Mononuclear cell (primary cell): ENCODE results near the gene ANO4. TPM values are rescaled to one million over a fixed set of nuclear protein-coding genes. Genes with fewer than 3 reads are reported as not detected.
"Not testable (repeated sequence)": the region's sequence is repeated elsewhere in the genome, so short reads cannot be mapped to it uniquely, and the experiment has no call there.

Source experiments
- H3K27me3 ChIP-seq: 2 replicates; pipeline ENCODE4 v1.6.0; 2011; ENCODE audit warnings: low read length, control low read depth; ENCODE audit not compliant: insufficient read depth
- H3K4me1 ChIP-seq: 2 replicates; pipeline ENCODE4 v1.5.1; 2011; ENCODE audit warnings: mild to moderate bottlenecking, low read length, control low read depth; ENCODE audit not compliant: insufficient read depth
- H3K4me3 ChIP-seq: 2 replicates; pipeline ENCODE4 v1.5.1; 2011; ENCODE audit warnings: mild to moderate bottlenecking, low read length, moderate library complexity
- H3K9me3 ChIP-seq: 2 replicates; pipeline ENCODE4 v1.5.1; 2011; ENCODE audit warnings: low read depth, mild to moderate bottlenecking, control low read depth, low read length
- total RNA-seq: library from RNA; depleted of rRNA; stranded (reverse); fragments of >200 nt; gene quantifications from one replicate; pipeline ENCODE4 v1.2.3, GENCODE V29; 2012

ANO4 gene
- total RNA-seq, 1 donor, result not detected

DNA sequence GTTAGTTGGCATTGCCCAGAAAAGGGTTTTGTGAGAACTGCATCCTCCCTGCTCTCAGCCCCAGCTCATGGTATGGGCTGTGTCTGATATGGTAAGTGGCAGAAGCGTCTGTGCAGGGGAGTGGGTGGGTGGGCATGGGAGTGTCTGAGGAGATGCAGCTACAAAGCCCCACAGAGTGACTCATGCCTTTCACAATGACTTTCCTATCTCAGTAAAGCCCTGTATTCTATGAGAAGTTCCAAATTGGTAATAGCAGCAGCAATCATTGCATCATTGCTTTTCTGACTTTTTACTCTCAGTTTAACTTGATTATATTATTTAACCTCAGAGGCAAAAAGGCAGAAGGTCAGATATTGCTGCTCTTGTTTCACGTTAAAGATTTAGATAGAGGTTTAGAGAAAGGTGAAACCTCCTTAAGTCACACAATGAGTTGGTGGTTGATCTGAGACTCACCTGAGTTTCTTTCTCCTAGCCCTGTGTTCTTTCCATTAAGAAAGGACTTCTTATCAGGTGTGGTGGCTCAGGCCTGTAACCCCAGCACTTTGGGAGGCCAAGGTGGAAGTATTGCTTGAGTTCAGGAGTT lies 243.8 kb downstream of the ANO4 start:
- no peak overlapping the region for H3K4me3 ChIP-seq
- no peaks in the 10 kb centered on the region for H3K4me1 ChIP-seq
- no peaks in the 10 kb centered on the region for H3K27me3 ChIP-seq
- no peaks in the 10 kb centered on the region for H3K9me3 ChIP-seq

DNA sequence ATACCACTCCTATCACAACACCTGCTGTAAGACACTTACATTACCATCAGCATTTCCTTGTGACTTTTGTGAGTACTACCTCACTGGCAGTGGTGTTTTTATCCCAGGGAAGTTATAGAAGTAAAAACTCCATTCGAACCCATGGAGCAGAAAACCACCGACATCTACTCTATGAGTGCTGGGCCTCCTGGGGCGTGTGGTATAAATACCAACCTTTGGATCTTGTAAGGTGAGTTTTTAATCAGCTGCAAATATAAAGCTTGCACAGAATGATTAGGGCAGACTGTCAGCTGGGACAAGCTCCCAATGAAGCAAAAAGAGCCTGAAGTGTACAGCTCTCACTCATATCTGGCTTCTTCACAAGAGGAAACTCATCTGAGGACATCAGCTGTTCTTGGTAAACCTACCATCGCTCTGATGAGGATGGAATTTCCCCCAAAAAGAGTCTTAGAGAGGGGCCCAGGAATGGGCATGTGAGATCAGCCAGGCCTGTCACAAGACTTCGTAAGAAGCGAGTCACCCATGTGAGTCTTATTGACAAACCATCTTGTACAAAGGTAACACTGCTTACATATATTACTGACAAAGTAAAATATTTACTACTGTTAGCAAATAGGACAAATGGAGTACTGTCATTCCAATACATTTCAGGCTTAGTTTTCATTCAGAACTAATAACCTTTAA lies 245.4 kb downstream of the ANO4 start:
- Histone ChIP-seq H3K27me3 (no peaks in the 10 kb centered on the region), H3K9me3 (no peaks in the 10 kb centered on the region), H3K4me1 (no peaks in the 10 kb centered on the region), H3K4me3 (no peak overlapping the region)

GRCh38 chr12:101040936-101041335 lies 246.4 kb downstream of the ANO4 start:
- Histone ChIP-seq H3K4me1 (no peaks in the 10 kb centered on the region), H3K27me3 (no peaks in the 10 kb centered on the region), H3K4me3 (no peak overlapping the region), H3K9me3 (no peaks in the 10 kb centered on the region)

- no peaks in the 10 kb centered on the region for H3K9me3 ChIP-seq
- H3K4me3 ChIP-seq, result no peak overlapping the region
- H3K27me3 ChIP-seq, result no peaks in the 10 kb centered on the region
- no peaks in the 10 kb centered on the region for H3K4me1 ChIP-seq
Observed at GRCh38 chr12:101042211-101042610, 247.6 kb downstream of the ANO4 start.

DNA sequence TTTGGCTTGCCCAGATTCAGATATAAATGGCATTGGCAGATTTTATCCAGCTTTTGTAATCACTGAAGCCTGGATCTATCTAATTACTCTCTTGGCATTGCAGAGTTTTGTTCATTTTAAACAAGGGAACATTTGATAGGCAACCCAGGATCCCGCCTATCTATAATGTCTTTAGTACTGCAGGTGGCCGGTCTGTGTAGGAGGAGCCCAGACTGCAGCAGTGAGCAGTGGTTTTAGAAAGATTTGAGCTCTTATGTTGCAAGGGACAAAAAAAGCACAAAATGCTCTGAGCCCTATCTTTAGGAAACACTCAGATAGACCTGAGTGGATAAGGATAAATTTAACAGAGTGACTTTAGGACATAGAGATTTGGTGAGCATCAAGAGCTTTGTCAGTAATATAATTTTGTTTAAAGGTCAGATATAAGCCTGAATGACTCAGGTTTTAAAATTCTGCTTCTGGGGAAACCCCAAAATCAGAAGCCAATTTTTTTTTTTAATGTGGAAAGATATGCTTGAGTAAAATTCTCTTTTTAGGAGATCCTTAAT lies 250.0 kb downstream of the ANO4 start:
- Histone ChIP-seq H3K4me1 (no peaks in the 10 kb centered on the region), H3K27me3 (no peaks in the 10 kb centered on the region)

GRCh38 chr12:101045486-101046464 lies 251.2 kb downstream of the ANO4 start:
- Histone ChIP-seq H3K4me3 (no peak overlapping the region), H3K27me3 (no peaks in the 10 kb centered on the region), H3K4me1 (no peaks in the 10 kb centered on the region), H3K9me3 (no peaks in the 10 kb centered on the region)

More for the DNA sequence above, 250.0 kb downstream of the ANO4 start:
- H3K9me3 ChIP-seq, result no peaks in the 10 kb centered on the region
- no peak overlapping the region for H3K4me3 ChIP-seq

DNA sequence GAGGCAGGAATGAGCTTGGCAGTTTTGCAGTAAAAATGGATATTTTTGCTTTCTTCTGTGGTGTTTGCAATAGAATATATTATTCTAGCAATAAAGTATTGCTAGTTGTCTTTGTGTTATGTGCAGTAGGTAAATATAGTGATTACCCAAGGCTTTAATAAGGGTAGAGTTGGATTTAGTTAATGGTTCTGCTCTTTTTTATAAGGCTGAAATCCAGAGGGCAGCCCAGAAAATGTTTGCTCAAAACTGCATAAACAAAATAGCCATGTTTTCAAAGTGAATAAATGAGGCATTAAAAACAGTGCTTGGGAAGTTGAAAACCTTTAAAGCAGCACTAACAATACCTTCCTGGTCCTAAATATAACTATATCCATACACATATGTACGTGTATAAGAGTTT lies 253.1 kb downstream of the ANO4 start:
- no peaks in the 10 kb centered on the region for H3K27me3 ChIP-seq

DNA sequence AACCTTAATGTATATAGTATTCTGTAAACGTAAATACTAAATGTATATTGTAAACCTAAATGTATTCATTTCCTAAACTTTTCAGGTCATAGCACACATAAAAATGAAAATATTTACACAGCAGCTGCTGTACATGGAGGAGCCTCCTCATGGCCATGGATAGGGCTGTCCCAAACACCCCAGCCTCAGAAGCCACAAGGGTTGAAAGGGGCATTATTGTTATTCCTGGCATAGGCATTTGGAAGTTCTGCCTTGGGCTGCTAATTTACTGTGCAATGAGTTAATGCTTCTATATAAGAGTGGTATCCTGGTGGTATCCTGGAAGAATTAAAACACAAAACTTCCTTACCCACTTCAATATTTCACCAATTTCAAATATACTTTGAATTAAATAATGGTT lies 256.1 kb downstream of the ANO4 start:
- Histone ChIP-seq H3K9me3 (no peaks in the 10 kb centered on the region), H3K4me3 (no peak overlapping the region), H3K27me3 (no peaks in the 10 kb centered on the region), H3K4me1 (no peaks in the 10 kb centered on the region)

More for the DNA sequence above, 253.1 kb downstream of the ANO4 start:
- Histone ChIP-seq H3K9me3 (no peaks in the 10 kb centered on the region), H3K4me1 (no peaks in the 10 kb centered on the region), H3K4me3 (no peak overlapping the region)

DNA sequence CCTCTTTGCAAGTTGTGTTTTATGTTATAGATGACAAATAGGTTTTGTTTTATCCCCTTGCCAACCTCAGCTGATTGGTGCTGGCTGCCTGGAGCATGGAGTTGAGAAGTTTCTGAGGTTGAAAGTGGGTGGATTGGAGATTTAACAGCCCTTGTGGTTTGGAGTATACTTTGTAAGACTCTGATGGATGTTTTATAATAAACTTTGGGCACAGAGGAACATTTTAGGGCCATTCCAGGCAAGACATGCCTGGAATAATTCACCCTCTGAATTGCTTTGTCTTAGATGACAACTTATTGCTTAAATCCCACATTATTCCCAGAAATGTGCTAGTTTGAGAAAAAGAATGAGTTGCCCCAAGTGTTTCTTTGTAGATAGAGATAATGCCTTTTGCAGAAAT lies 256.6 kb downstream of the ANO4 start:
- Histone ChIP-seq H3K27me3 (no peaks in the 10 kb centered on the region), H3K9me3 (no peaks in the 10 kb centered on the region), H3K4me1 (no peaks in the 10 kb centered on the region)

DNA sequence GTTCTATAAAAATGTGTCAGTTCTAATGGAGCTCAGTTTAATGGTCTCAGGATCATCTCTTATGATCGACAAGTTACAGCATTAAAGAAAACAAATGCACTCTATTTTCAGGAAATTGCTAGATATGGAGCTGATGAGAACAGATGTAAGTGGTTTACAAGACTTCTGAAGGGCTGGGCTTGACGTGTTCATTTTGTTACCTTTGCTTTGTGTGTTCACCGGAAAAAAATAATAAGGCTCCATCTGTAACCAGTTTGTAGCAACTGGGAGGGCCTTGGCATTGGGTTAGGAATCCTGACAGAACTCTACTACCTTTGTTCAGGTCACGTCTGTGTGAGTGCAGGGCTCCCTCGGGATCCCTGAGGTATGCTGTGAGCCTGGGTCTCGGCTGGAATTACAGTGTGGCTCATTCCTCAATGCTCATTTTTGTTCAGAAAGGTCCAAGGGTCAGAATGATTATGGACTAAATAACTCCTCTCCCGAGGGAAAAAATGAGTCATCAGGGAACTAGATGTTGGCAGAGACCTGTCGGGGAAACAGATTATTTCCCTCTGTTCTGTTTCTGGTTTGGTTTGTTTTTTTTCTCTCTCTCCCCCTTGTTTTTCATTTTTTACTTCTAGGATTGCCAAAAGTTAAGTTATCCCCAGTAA lies 257.4 kb downstream of the ANO4 start:
- H3K9me3 ChIP-seq, result no peaks in the 10 kb centered on the region
- H3K4me3 ChIP-seq, result no peak overlapping the region
- no peaks in the 10 kb centered on the region for H3K4me1 ChIP-seq
- no peaks in the 10 kb centered on the region for H3K27me3 ChIP-seq

More for the DNA sequence above, 256.6 kb downstream of the ANO4 start:
- no peak overlapping the region for H3K4me3 ChIP-seq

DNA sequence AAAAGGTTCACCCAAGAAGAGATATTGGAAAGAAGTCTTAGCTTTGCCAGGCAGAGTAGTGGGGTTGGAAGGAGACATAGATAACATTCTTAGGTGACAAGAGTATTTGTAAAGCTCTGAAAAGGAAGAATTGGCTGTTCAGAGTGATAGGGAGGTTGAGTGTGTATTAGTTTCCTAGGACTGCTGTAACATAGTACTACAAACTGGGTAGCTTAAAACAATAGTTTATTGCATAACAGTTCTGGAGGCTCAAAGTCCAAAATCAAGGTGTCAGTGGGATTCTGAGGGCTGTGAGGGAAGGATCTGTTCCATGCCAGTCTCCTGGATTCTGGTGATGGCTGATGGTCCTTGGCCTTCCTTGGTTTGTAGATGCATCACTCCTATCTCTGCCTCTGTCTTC lies 258.6 kb downstream of the ANO4 start:
- H3K9me3 ChIP-seq, result no peaks in the 10 kb centered on the region
- no peaks in the 10 kb centered on the region for H3K4me1 ChIP-seq
- no peaks in the 10 kb centered on the region for H3K27me3 ChIP-seq
- no peak overlapping the region for H3K4me3 ChIP-seq

DNA sequence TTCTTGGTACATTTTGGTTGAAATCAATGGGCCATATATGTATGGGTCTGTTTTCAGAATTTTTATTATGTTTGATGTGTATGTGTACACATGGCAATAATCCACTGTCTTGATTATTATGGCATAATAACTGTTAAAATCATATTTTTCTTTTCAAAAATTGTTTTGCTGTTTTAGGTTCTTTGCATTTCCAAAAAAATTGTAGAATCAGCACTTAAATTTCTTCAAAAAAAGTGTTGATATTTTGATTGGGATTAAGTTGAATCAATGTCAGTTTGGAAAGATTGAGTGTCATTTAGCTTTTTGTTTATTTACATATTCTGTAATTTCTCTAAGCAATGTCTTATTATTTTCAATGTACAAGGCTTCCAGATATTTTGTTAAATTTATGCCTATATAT lies 261.4 kb downstream of the ANO4 start:
- Histone ChIP-seq H3K4me1 (no peaks in the 10 kb centered on the region), H3K9me3 (no peaks in the 10 kb centered on the region), H3K27me3 (no peaks in the 10 kb centered on the region), H3K4me3 (no peak overlapping the region)

GRCh38 chr12:101062508-101062907 lies 267.9 kb downstream of the ANO4 start:
- H3K27me3 ChIP-seq, H3K9me3 ChIP-seq, H3K4me1 ChIP-seq, H3K4me3 ChIP-seq: not testable (repeated sequence)

DNA sequence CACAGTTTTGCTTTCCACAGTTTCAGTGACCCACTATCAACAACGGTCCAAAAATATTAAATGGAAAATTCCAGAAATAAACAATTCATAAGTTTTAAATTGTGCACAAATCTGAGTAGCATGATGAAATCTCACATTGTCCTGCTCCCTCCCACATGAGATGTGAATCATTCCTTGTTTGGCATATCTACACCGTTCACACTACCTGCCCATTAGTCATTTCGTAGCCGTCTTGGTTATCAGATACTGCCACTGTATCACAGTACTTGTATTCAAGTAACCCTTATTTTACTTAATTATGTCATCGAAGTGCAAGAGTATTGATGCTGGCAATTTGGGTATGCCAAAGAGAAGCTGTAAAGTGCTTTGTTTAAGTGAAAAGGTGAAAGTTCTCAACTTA lies 270.1 kb downstream of the ANO4 start:
- no peaks in the 10 kb centered on the region for H3K4me1 ChIP-seq
- no peak overlapping the region for H3K4me3 ChIP-seq

DNA sequence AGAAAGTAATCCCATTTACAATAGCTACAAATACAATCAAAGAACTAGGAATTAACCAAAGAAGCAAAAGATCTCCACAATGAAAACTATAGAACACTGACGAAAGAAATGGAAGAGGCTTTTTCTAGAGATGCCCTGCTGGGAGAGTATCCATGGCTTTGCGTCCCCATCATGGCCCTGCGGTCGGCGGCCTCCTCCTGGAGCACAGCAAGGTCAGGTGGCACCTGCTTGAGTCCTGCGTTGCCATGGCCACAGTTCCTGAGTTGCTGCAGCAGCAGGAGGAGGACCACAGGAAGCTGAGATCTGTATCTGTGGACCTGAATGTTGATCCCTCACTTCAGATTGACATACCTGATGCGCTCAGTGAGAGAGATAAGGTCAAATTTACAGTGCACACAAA lies 271.9 kb downstream of the ANO4 start:
- Histone ChIP-seq H3K4me3 (no peak overlapping the region), H3K9me3 (no peaks in the 10 kb centered on the region), H3K4me1 (no peaks in the 10 kb centered on the region), H3K27me3 (no peaks in the 10 kb centered on the region)

More for the DNA sequence above, 270.1 kb downstream of the ANO4 start:
- H3K27me3 ChIP-seq, result no peaks in the 10 kb centered on the region
- no peaks in the 10 kb centered on the region for H3K9me3 ChIP-seq
